Stimulated activated naive B cell treated with anti-CD40 and anti-IgM and Interleukin-4, amounts not matched to agents 10 μg/mL and 1 μg/mL and 100 μg/mL, for 72 hours (primary cell): Measurements from ENCODE around the gene PIK3R1.

Experiments used
- ATAC-seq, 2 donors: fragments of 150-1000 bp; cut with Tn5 transposase; replicated peaks; 2 replicates each; pipeline ENCODE4 v1.10.0; 2021; ENCODE audit warnings: moderate library complexity in 1 of 2
- DNase-seq: peaks from one replicate; pipeline ENCODE4 v3.0.0; 2021
- H3K27ac Mint-ChIP-seq: one replicate; pipeline ENCODE4 v1.8.0; 2022; ENCODE audit warnings: mild to moderate bottlenecking, mixed read lengths
- H3K27me3 Mint-ChIP-seq, 2 donors: one replicate each; pipeline ENCODE4 v1.8.0; 2022; ENCODE audit warnings: mixed read lengths in 2 of 2
- H3K36me3 Mint-ChIP-seq, 2 donors: one replicate each; pipeline ENCODE4 v1.8.0; 2022; ENCODE audit warnings: mixed read lengths in 2 of 2, mild to moderate bottlenecking in 1 of 2
- H3K4me1 Mint-ChIP-seq, 2 donors: one replicate each; pipeline ENCODE4 v1.8.0; 2022; ENCODE audit warnings: mixed read lengths in 2 of 2, mild to moderate bottlenecking in 1 of 2
- H3K4me3 Mint-ChIP-seq, 2 donors: one replicate each; pipeline ENCODE4 v1.8.0; 2022; ENCODE audit warnings: mild to moderate bottlenecking in 2 of 2, mixed read lengths in 2 of 2, moderate library complexity in 1 of 2
- H3K9me3 Mint-ChIP-seq, 2 donors: one replicate each; pipeline ENCODE4 v1.8.0; 2022; ENCODE audit warnings: mixed read lengths in 2 of 2, mild to moderate bottlenecking in 1 of 2

The PIK3R1 gene

GRCh38 chr5:68286612-68286912, 71.0 kb downstream of the PIK3R1 start:
- Mint-ChIP-seq H3K27ac (no peak overlapping the region), H3K27me3 (no peaks in the 10 kb centered on the region), H3K4me3 (no peak overlapping the region), H3K9me3 (no peaks in the 10 kb centered on the region), H3K36me3 (peaks cover 23 to 24% of the 10 kb centered on the region in 2 donors), H3K4me1 (peaks cover 24 to 40% of the 10 kb centered on the region in 2 donors)
- no peak for ATAC-seq
- DNase-seq: no peak

- Mint-ChIP-seq H3K4me1 (peaks cover 24 to 40% of the 10 kb centered on the region in 2 donors), H3K36me3 (peaks cover 21 to 22% of the 10 kb centered on the region in 2 donors), H3K27ac (peak overlapping the region; percentile 65), H3K4me3 (peak overlapping the region; percentile 77 to 83), H3K27me3 (no peaks in the 10 kb centered on the region), H3K9me3 (no peaks in the 10 kb centered on the region)
- DNase-seq (no peak), ATAC-seq (no peak)
Measured at GRCh38 chr5:68287631-68287975, 72.0 kb downstream of the PIK3R1 start.

- H3K27me3 Mint-ChIP-seq: no peaks in the 10 kb centered on the region
- H3K9me3 Mint-ChIP-seq: no peaks in the 10 kb centered on the region
- H3K36me3 Mint-ChIP-seq: peaks cover 19 to 22% of the 10 kb centered on the region in 2 donors
Measured at GRCh38 chr5:68287976-68288706, 72.6 kb downstream of the PIK3R1 start.

GRCh38 chr5:68288707-68289134, 73.2 kb downstream of the PIK3R1 start:
- Mint-ChIP-seq H3K4me3 (peak overlapping the region; percentile 77 to 83), H3K9me3 (no peaks in the 10 kb centered on the region), H3K4me1 (peaks cover 24 to 40% of the 10 kb centered on the region in 2 donors), H3K27ac (peak overlapping the region; percentile 62), H3K36me3 (peaks cover 17 to 25% of the 10 kb centered on the region in 2 donors), H3K27me3 (no peaks in the 10 kb centered on the region)
- no peak for DNase-seq
- peak; percentile 28 to 38 for ATAC-seq

More at GRCh38 chr5:68287976-68288706, 72.6 kb downstream of the PIK3R1 start:
- Mint-ChIP-seq H3K4me1 (peaks cover 24 to 40% of the 10 kb centered on the region in 2 donors), H3K4me3 (peak overlapping the region; percentile 77 to 83), H3K27ac (peak overlapping the region; percentile 65)
- ATAC-seq (peak; percentile 84 to 85), DNase-seq (peak; percentile 13)

- H3K4me1 Mint-ChIP-seq: peaks cover 24 to 40% of the 10 kb centered on the region in 2 donors
- no peak overlapping the region for H3K4me3 Mint-ChIP-seq
- no peaks in the 10 kb centered on the region for H3K9me3 Mint-ChIP-seq
- ATAC-seq (no peak), DNase-seq (no peak)
- peaks cover 19 to 28% of the 10 kb centered on the region in 2 donors for H3K36me3 Mint-ChIP-seq
- no peak overlapping the region for H3K27ac Mint-ChIP-seq
- H3K27me3 Mint-ChIP-seq: no peaks in the 10 kb centered on the region
Measured at GRCh38 chr5:68289498-68289897, 73.9 kb downstream of the PIK3R1 start.

GRCh38 chr5:68290260-68290674, 74.7 kb downstream of the PIK3R1 start:
- no peak overlapping the region for H3K4me3 Mint-ChIP-seq
- H3K27ac Mint-ChIP-seq: no peak overlapping the region
- H3K36me3 Mint-ChIP-seq: peaks cover 24 to 32% of the 10 kb centered on the region in 2 donors
- no peak for DNase-seq
- no peak for ATAC-seq
- no peaks in the 10 kb centered on the region for H3K27me3 Mint-ChIP-seq
- H3K9me3 Mint-ChIP-seq: no peaks in the 10 kb centered on the region
- peaks cover 22 to 36% of the 10 kb centered on the region in 2 donors for H3K4me1 Mint-ChIP-seq

GRCh38 chr5:68290847-68291246, 75.3 kb downstream of the PIK3R1 start:
- Mint-ChIP-seq H3K27ac (no peak overlapping the region), H3K4me1 (peaks cover 19 to 30% of the 10 kb centered on the region in 2 donors), H3K27me3 (no peaks in the 10 kb centered on the region), H3K36me3 (peaks cover 27 to 33% of the 10 kb centered on the region in 2 donors), H3K9me3 (no peaks in the 10 kb centered on the region), H3K4me3 (no peak overlapping the region)
- DNase-seq (no peak), ATAC-seq (no peak)

- Mint-ChIP-seq H3K9me3 (no peaks in the 10 kb centered on the region), H3K36me3 (peaks cover 36 to 47% of the 10 kb centered on the region in 2 donors), H3K4me1 (peaks cover 13 to 17% of the 10 kb centered on the region in 2 donors), H3K27me3 (no peaks in the 10 kb centered on the region), H3K4me3 (no peak overlapping the region), H3K27ac (no peak overlapping the region)
- ATAC-seq (no peak), DNase-seq (no peak)
Measured at GRCh38 chr5:68292316-68292715, 76.8 kb downstream of the PIK3R1 start.

GRCh38 chr5:68295772-68296171, 80.2 kb downstream of the PIK3R1 start:
- Mint-ChIP-seq H3K9me3 (no peaks in the 10 kb centered on the region), H3K4me1 (peaks cover 6 to 7% of the 10 kb centered on the region in 2 donors), H3K27me3 (no peaks in the 10 kb centered on the region), H3K36me3 (peaks cover 47 to 57% of the 10 kb centered on the region in 2 donors), H3K4me3 (no peak overlapping the region), H3K27ac (peak overlapping the region; percentile 39)
- no peak for ATAC-seq
- no peak for DNase-seq

- Mint-ChIP-seq H3K36me3 (peaks cover 47 to 58% of the 10 kb centered on the region in 2 donors), H3K4me1 (peaks cover 4 to 9% of the 10 kb centered on the region in 2 donors), H3K27ac (no peak overlapping the region), H3K9me3 (no peaks in the 10 kb centered on the region), H3K4me3 (no peak overlapping the region), H3K27me3 (no peaks in the 10 kb centered on the region)
- ATAC-seq (no peak), DNase-seq (no peak)
Measured at GRCh38 chr5:68296895-68297294, 81.3 kb downstream of the PIK3R1 start.

- Mint-ChIP-seq H3K27ac (no peak overlapping the region), H3K4me3 (no peak overlapping the region), H3K36me3 (peaks cover 46 to 58% of the 10 kb centered on the region in 2 donors), H3K9me3 (no peaks in the 10 kb centered on the region), H3K27me3 (no peaks in the 10 kb centered on the region), H3K4me1 (peaks cover 4 to 14% of the 10 kb centered on the region in 2 donors)
- ATAC-seq: no peak
- no peak for DNase-seq
Measured at GRCh38 chr5:68297656-68298055, 82.1 kb downstream of the PIK3R1 start.

GRCh38 chr5:68298479-68298878, 82.9 kb downstream of the PIK3R1 start:
- no peaks in the 10 kb centered on the region for H3K9me3 Mint-ChIP-seq
- H3K4me1 Mint-ChIP-seq: peaks cover 8 to 21% of the 10 kb centered on the region in 2 donors
- no peak for ATAC-seq
- H3K27me3 Mint-ChIP-seq: no peaks in the 10 kb centered on the region
- peaks cover 46 to 57% of the 10 kb centered on the region in 2 donors for H3K36me3 Mint-ChIP-seq
- H3K4me3 Mint-ChIP-seq: no peak overlapping the region
- H3K27ac Mint-ChIP-seq: no peak overlapping the region
- no peak for DNase-seq

- Mint-ChIP-seq H3K4me3 (no peak overlapping the region), H3K27ac (peak overlapping the region; percentile 27), H3K4me1 (peaks cover 8 to 21% of the 10 kb centered on the region in 2 donors), H3K27me3 (no peaks in the 10 kb centered on the region), H3K36me3 (peaks cover 46 to 55% of the 10 kb centered on the region in 2 donors), H3K9me3 (no peaks in the 10 kb centered on the region)
- no peak for DNase-seq
- ATAC-seq: no peak
Measured at GRCh38 chr5:68299105-68299504, 83.5 kb downstream of the PIK3R1 start.

- H3K4me3 Mint-ChIP-seq: no peak overlapping the region
- peaks cover 44 to 51% of the 10 kb centered on the region in 2 donors for H3K36me3 Mint-ChIP-seq
- ATAC-seq: no peak
Measured at GRCh38 chr5:68299575-68299974, 84.0 kb downstream of the PIK3R1 start.

GRCh38 chr5:68303038-68303738, 87.6 kb downstream of the PIK3R1 start:
- DNase-seq (no peak), ATAC-seq (no peak)
- Mint-ChIP-seq H3K36me3 (peaks cover 21% of the 10 kb centered on the region in 2 donors), H3K9me3 (no peaks in the 10 kb centered on the region), H3K27ac (no peak overlapping the region), H3K27me3 (no peaks in the 10 kb centered on the region), H3K4me1 (peaks cover 8 to 21% of the 10 kb centered on the region in 2 donors), H3K4me3 (no peak overlapping the region)

More at GRCh38 chr5:68299575-68299974, 84.0 kb downstream of the PIK3R1 start:
- DNase-seq: no peak
- Mint-ChIP-seq H3K4me1 (peaks cover 8 to 21% of the 10 kb centered on the region in 2 donors), H3K9me3 (no peaks in the 10 kb centered on the region), H3K27me3 (no peaks in the 10 kb centered on the region), H3K27ac (no peak overlapping the region)
